SKM-1 (cell line): ENCODE data around the gene CCL11.

Source experiments
- DNase-seq: peaks from one replicate; lab custom pipeline; 2025; ENCODE audit not compliant: unreplicated experiment; lab: John Stamatoyannopoulos, UW

CCL11 gene

DNA sequence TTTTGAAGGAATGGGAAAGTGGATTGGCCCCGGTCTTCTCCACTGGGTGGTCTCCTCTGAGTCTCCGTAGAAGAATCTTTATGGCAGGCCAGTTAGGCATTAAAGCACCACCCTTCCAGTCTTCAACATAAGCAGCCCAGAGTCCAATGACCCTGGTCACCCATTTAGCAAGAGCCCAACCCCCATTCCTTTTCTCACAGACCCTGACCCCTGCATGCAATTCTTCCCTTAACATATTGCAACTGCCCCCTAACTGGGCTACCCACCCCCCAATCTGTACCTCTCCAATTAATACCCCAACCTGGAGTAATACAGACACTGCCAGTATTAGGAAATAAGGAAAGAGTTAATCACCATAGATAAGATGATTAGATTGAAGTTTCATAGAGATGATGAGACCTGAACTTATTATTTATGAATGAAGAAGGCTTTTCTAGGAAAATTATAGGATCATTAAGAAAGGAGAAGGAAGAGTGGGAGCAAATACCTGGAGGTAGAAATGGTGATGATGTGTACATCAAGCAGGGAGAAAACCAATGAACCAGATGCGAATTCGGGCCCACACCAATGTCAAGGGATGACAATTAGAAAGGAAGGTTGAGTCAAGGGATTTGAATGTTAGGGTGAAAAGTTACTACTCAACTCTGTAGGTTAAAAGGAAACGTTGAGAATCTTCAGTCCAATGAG, 28.1 kb upstream of the CCL11 start:
- DNase-seq: no peak

DNA sequence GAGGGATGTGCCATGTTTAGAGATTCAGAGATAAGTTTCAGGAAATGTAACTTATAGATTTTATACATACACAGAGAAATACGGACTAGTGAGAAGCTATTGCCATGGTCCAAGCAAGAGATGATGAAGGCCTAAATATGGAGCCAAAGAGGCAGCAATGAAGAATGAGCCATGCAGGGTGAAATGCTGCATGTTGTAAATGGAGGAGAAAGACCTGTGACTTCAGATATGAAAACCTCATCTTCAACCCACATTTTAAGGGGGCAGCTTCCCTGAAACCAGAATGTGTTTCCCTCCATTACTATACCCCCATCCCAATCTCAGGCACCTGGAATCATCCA, 27.6 kb upstream of the CCL11 start:
- DNase-seq: no peak

DNA sequence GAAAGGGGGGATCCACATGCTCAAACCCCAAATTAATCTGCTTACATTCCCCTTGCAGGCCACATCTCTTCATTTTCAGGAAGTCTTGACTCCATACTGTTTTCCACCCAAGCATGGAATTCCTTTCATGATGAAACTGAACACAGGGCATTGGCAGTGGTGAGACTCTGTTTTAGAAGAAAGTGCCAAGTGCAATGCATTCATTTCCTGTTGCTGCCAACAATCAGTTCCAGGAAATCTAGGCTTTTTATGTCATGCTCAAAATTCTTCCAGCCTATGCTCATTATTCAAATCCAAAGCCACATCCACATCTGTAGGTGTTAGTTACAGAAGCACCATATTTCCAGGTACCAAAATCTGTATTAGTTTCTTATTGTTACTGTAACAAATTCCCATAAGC, 26.4 kb upstream of the CCL11 start:
- DNase-seq: no peak

DNA sequence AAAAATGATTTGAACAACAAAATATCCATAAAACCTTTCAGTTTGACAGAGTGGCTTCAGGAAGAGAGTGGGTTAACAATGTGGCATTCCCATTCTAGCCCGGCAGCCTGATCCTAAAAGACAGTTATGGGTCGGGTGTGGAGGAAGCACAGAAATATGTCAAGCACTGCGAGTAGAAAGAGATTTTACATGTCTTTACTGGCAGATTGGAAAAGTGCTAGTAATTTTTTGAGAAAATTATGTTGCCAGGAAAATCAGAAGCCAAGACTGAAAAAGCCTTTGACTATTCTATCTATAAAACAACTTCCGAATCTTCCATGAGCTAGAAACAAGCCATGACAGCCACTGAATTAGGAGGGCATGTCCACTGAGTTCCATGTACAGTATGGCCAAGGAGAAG, 24.7 kb upstream of the CCL11 start:
- no peak for DNase-seq

DNA sequence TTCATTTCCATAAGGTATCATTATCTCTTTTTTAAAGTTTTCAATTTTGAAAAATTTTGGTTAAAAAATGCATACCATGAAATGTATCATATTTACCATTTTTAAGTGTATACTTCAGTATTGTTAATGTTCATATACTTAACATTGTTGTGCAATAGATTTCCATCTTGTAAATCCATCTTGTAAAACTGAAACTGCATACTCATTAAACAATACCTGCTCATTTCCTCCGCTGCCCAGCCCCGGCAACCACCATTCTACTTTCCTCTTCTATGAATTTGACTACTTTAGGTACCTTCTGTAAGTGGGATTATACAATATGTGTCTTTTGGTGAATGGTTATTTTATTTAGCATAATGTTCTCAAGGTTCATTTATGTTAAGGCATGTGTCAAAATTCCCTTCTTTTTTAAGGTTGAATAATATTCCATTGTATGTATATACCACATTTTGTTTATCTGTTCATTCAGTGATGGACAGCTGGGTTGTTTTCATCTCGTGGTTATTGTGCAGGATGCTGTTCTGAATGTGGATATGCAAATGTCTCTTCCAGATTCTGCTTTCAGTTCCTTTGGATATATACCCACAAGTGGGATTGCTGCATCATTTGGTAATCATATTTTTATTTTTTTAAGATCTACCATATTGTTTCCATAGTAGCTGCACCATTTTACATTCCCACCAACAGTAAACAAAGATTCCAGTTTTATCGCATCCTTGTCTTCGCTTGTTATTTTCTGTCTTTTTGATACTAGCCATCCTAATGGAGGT, 23.8 kb upstream of the CCL11 start:
- no peak for DNase-seq

DNA sequence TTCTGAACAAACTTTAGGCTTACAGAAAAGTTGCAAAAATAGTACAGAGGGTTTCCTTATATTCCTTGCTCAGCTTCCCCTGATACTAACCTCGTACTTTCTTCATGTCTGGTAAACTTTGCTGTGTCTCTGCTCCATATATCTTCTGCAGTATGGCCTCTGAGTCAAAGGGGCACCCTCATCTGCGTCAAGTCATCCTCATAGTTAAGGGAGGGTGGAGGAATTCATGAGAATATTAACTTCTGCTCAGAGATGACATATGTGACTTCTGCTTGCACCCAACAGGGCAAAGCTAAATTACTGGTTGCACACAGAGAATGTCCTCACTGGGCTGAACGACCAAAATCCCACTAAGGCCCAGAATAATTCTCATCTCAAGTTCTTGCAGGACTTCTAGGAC, 19.8 kb upstream of the CCL11 start:
- DNase-seq: no peak

DNA sequence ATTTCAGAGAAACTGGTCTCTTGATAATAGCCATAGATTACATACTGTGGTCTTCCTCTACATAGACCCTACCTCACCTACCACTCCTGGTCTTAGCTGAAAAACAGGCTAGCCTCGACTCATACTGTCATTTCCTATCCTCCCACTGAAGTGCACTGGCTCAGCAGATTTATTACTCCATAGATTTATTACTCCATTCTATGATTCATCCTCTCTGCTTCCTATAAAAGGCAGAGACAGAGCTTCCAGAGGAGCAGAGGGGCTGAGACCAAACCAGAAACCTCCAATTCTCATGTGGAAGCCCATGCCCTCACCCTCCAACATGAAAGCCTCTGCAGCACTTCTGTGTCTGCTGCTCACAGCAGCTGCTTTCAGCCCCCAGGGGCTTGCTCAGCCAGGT, 15.6 kb upstream of the CCL11 start, which contains the start of gene CCL7:
Gene CCL7 (plus strand): TSS at position 253 of the 400 bp plus-strand sequence. CDS start 70 bp downstream, at position 323.
- no peak for DNase-seq

DNA sequence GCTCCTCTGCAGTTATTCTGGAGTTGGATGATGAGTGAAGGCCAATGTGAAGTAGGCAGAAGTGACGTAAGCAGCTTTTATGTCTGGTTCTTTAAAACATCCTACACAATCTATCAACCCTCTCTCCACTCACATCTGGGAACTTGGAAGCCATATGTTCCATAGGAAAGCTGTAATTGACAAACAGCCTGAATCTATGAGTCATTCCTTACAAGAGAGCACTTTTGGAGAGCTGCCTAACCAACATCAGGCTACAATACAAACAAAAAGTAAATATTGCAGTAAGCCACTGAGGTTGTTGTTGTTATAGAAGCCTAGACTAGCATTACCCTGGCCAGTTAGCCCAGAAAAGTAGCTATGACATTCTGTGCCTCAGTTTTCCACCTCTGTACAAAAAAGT, 9.7 kb upstream of the CCL11 start:
- no peak for DNase-seq

DNA sequence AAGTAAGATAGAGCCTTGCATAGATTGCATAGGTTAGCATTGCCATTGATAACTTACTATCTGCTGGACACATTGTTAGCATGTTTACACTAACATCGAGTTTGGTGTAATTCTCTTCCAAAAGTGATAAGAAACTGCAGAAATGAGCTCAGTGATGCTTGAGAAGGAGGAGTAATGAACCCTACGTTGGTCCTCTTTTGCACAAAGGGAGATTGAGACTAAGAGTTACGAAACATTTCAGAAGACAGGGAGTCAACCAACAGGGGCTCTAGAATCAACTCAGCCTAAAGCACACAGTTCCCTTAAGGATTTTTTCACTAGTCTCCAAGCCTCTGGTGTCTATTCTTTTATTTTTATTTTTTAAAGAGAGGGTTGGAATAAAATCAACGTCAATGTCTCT, 8.7 kb upstream of the CCL11 start:
- no peak for DNase-seq

DNA sequence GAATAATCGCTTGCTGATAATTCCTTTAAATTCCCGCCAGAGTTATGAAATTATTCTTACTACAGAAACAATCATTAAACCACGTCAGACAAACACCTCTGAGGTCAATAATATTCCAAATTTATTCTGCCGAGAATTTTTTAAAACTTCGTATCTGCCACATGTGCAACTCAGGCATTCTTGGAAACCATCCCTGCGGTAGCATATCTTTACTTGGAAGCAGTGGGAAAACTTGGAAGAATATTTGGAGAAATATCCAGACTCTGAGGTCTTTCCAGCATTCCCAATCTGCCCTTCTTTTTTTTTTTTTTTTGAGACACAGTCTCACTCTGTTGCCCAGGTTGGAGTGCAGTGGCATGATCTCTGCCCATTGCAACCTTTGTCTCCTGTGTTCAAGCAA, 2.0 kb upstream of the CCL11 start:
- no peak for DNase-seq

DNA sequence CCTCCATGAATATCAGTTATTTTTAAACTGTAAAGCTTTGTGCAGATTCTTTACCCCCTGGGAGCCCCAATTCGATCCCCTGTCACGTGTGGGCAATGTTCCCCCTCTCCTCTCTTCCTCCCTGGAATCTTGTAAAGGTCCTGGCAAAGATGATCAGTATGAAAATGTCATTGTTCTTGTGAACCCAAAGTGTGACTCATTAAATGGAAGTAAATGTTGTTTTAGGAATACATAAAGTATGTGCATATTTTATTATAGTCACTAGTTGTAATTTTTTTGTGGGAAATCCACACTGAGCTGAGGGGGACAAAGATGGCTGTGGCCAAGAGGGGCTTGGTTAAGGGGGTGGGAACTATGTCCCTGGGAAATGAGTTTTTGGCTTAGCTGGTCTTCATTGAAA, 2.3 kb downstream of the CCL11 start:
- no peak for DNase-seq

DNA sequence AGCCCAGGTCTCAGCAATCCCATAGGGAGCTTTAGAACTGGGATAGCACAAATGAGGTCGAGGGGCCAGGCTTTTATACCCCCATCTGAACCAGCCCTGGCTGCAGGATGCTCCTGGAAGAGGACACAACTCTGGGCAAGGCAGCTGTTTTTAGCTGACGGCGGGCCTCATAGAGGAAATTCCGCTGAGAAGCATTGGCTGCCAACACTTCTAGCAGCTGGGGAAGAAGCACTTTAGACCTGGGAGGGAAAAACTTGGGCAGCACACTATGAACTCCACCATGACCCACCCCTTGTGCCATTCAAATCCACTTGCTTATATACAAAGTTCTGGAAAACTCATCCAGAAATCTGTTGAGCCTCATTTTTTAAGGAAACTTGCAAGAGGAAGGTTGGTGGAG, 5.0 kb downstream of the CCL11 start:
- DNase-seq: no peak

DNA sequence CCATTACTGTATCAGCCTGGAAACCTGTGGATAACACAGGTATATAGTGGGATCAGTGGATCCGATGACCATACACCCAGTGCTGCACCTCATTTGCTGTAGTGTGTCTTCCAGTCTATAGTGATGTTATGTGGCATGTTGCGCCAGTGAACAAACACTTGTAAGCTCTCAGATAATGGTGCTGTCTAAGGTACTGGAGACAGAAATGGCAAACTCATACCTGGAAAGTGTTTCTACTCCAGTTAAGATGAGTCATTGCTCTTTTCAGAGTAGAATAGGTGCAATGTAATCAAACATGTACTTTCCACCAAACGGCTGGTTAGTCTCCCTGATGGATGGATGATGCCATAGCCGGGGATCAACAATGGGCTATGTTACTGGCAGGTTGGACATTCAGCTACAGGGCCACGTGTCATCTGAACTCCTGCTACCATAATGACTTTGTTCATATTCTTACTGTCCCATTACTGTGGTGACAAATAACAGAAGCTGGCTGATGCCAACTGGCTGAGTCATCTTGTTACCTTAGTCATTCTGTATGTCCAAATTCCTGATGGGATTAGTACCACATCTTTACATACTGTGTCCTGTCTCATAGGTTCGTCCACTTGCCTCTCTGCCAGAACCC, 6.3 kb downstream of the CCL11 start:
- no peak for DNase-seq

DNA sequence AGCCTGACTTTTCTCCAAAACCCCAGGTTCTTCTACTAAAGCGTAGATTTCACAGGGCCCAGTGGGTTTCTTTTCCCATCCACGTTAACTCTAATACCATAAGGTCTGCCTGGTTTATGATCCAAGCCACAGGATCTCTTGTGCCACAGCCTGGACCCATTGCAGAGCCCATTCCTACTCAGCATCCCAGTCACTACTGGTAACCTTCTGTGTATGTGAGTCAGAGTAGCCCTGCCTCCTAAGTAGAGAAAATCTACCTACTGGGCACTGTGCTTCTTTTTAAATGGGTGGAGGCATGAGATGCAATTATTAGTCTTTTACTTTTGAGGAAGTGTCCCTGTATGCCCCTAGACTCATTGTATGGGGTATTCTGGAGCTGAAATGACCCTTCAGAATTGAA, 13.5 kb downstream of the CCL11 start:
- no peak for DNase-seq

DNA sequence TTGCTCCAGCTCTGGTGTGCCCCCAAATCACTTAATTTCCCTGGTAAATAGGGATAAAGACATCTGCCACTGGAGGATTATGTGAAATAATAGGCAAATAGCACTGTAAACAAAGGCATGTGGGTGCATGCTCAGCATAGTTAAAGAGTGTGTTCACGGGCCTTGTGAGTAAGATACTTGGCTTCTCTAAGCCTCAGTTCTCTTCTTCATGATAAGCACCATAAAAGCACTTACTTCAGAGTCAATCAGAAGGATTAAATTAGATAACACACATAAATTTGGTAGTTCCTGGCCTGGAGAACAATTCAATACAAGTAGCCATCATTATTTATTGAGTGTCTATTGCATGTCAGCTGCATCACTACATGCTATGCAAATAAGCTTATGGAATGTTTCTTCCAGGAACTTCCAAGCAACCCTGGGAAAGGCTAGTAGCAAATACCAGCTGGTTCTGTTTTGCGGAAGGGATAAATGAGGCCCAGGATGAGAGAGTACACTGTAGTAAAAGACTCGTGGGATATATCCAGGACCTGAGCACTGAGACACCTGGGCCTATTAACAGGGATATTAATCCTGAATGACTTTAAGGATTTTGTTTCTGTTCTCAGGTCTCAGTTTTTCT, 14.5 kb downstream of the CCL11 start:
- DNase-seq: no peak

DNA sequence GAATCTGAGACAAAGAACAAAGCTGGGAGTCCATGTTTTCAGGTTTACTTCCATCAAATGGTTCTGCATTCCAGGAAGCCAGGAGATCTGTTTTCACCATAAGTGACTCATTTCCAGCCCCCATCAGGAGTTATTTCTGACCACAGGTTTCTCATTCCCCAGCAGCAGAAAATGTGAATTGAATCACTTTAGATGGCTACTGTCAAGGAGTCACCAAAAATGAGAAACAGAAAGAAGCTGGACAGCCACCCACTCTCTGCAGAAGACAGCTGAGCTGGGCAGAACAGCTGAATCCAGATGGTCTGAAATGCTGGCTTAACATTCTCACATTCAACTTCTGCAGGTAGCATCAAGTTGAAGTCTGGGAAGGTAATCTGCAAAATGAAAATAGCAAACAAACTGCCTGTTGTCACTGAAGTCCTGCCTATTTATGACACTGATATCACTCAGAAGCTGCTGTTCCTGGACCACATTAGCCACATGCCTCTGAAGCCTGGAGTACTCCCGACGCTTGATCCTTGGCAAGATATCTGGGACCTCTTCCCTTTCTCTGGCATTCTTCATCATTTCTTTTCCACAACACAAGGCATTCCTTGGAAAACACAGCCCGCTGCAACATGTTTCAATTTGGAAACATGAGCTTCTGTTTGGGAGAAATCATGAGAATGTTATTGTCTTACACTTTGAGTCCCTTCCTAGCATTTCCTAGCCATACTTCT, 15.3 kb downstream of the CCL11 start:
- no peak for DNase-seq

DNA sequence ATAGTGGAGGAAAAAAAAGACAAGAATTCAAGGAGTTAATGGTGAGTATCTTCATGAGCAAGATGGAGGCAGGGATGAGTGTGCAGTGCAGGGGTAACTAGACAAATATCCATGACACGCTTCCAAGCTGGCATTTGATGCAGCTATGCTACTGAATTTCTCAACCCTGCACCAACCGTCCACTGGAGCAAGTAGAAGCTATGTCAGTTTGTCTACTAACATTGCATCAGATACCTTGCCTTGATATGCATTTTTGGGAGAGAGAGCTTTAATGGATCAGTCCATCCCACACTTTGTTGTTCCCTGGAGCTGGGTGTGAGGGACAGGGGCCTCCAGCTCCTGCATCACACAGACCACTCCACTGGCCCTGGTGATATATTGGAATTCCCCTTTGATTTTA, 16.4 kb downstream of the CCL11 start:
- DNase-seq: no peak

DNA sequence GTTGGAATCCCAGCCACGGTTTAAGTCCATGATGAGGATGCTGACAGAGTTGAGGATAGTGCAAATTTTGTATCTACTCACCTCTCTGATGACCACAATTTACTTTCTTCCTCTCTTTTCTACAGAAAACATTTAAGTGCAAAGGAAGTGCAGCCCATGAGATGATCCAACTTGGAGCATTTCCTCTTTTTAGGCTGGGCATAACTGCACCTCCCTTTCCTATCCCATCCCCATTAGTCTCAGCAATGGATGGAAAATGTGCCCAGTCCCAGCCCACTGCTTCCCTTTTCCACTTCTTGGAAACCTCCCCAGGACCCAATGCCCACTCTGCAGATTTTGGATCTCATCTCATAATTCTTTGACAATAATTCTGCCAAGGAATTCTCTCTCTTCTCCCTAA, 17.1 kb downstream of the CCL11 start:
- DNase-seq: no peak

DNA sequence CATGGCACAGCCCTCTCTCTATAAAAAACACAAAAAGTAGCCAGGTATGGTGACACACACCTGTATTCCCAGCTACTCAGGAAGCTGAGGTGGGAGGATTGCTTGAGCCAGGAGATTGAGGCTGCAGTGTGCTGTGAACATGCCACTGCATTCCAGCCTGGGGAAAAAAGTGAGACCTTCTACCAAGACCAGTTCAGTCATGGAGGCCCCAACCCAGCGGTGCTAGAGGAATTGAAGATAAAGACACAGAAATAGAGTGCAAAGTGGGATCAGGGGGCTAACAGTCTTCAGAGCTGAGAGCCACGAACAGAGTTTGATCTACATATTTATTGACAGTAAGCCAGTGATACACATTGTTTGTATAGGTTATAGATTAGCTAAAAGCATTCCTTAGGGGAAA, 18.1 kb downstream of the CCL11 start:
- DNase-seq: no peak

DNA sequence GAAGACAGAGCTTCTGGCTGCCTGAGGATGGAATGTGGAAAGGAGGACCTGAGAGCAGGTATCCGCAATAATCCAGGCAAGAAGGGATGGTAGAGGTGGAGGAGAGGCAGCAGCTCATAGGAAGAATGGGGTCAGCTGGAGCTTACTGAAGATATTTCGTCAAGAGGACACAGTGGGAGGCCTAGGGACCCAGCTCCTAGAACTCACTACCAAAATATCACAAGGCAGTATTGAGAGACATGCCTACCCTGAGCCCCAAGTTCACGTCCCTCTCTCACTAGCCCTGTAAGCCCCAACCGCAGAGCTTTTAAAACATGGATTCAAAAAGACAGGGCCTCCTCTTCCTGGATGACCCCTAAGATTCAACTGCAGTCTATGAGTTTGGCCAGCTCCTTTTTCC, 19.5 kb downstream of the CCL11 start:
- DNase-seq: no peak

DNA sequence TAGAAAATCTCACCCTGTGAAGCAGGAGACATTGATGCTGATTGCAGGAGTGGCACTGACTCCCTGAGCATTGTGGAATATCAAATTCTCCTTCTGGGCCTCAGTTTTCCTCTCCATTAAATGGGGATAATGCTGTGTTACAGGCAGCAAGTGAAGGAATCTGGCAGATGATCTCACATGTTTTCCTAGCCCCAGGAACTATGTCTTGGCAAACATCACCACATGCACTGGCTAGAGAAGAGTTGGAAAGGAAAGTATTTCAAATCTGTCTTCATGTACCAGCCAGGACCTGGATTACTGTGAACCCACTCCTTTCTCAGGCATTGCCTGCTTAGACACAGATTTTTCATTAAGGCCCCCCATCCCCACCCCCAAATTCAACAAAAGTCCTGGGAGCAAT, 20.1 kb downstream of the CCL11 start:
- no peak for DNase-seq
